HepG2 (cell line): Measurements from ENCODE around the gene ECEL1. TPM values are rescaled to one million over a fixed set of nuclear protein-coding genes. Genes with fewer than 3 reads are reported as not detected.

Source experiments
- ARID5B ChIP-seq: IDR thresholded peaks from 2 replicates; pipeline ENCODE4 v1.4.0; 2020; ENCODE audit warnings: mild to moderate bottlenecking, missing genetic modification reagents
- CBFB ChIP-seq: sonication (generic); formaldehyde crosslinking; IDR thresholded peaks from 2 replicates; pipeline ENCODE4 v1.4.0; 2020; ENCODE audit warnings: missing genetic modification reagents
- CHD2 ChIP-seq: IDR thresholded peaks from 2 replicates; pipeline ENCODE4 v1.6.1; 2011; ENCODE audit warnings: low read depth, low read length, improper control_type of control experiment
- HMGXB4 ChIP-seq, 2 experiments: sonication (generic) in 1 of 2; formaldehyde crosslinking in 1 of 2; IDR thresholded peaks; 2 replicates each; pipeline versions ENCODE4 v1.4.0 to v1.6.1; 2018 to 2020; ENCODE audit warnings: missing genetic modification reagents in 2 of 2, borderline replicate concordance in 1 of 2, low read depth in 1 of 2, mild to moderate bottlenecking in 1 of 2, missing biosample characterization in 1 of 2
- NBN ChIP-seq: fragments of 450-650 bp; conservative IDR thresholded peaks from 2 replicates; pipeline ENCODE4 v1.6.1; 2017
- RBM22 ChIP-seq: fragments of 200-400 bp; formaldehyde crosslinking; optimal IDR thresholded peaks from 2 replicates; pipeline ENCODE3; 2017; ENCODE audit warnings: mild to moderate bottlenecking, low read length, moderate library complexity
- RFXAP ChIP-seq: sonication (generic); formaldehyde crosslinking; IDR thresholded peaks from 2 replicates; pipeline ENCODE4 v1.4.0; 2020; ENCODE audit warnings: missing genetic modification reagents, borderline replicate concordance
- SMAD9 ChIP-seq: sonication (generic); formaldehyde crosslinking; IDR thresholded peaks from 2 replicates; pipeline ENCODE4 v1.5.1; 2020; ENCODE audit warnings: mild to moderate bottlenecking, missing genetic modification reagents
- THAP8 ChIP-seq: sonication (generic); formaldehyde crosslinking; IDR thresholded peaks from 2 replicates; pipeline ENCODE4 v1.5.1; 2020; ENCODE audit warnings: missing genetic modification reagents, mild to moderate bottlenecking, borderline replicate concordance
- ZBTB38 ChIP-seq: sonication (generic); formaldehyde crosslinking; IDR thresholded peaks from 2 replicates; pipeline ENCODE4 v1.5.1; 2020; ENCODE audit warnings: mild to moderate bottlenecking, missing genetic modification reagents
- ZNF264 ChIP-seq: sonication (generic); formaldehyde crosslinking; IDR thresholded peaks from 2 replicates; pipeline ENCODE4 v1.4.0; 2020; ENCODE audit warnings: missing genetic modification reagents
- ZNF761 ChIP-seq: sonication (generic); formaldehyde crosslinking; conservative IDR thresholded peaks from 2 replicates; pipeline ENCODE4 v1.4.0; 2020; ENCODE audit warnings: mild to moderate bottlenecking, missing genetic modification reagents
- ZSCAN20 ChIP-seq: sonication (generic); formaldehyde crosslinking; IDR thresholded peaks from 2 replicates; pipeline ENCODE4 v1.4.0; 2020; ENCODE audit warnings: missing genetic modification reagents, mild to moderate bottlenecking, borderline replicate concordance
- ZSCAN22 ChIP-seq: sonication (generic); formaldehyde crosslinking; IDR thresholded peaks from 2 replicates; pipeline ENCODE4 v1.4.0; 2020; ENCODE audit warnings: mild to moderate bottlenecking, missing genetic modification reagents
- polyA plus RNA-seq, 8 experiments: library from polyadenylated mRNA; depleted of rRNA in 3 of 8; stranded (reverse) in 7 of 8; unstranded in 1 of 8; fragments of >200 nt; fragmentation: Illumina TruSeq in 4 of 8; extraction: Trizol in 4 of 8; gene quantifications; 2 replicates each; pipeline versions ENCODE4 v1.2.1 to v1.2.3, GENCODE V29; 2011 to 2016; ENCODE audit warnings: low read depth in 4 of 8, missing spikeins in 1 of 8, mixed read lengths in 1 of 8; ENCODE audit not compliant: insufficient read depth in 1 of 8
- total RNA-seq, 5 experiments: library from RNA; depleted of rRNA; stranded (reverse); fragments of >200 nt; fragmentation: Illumina TruSeq; extraction: Trizol; gene quantifications; 2 replicates each; pipeline ENCODE4 v1.2.3, GENCODE V29; 2016; ENCODE audit warnings: low read depth in 1 of 5

Gene ECEL1
- total and polyA plus RNA-seq, 2 of the 13 experiments (the other 11 are each of a cell fraction or from before 2014, with no cell fraction given): not detected

- TF ChIP-seq HMGXB4 (CRISPR knock-in tag; IDR thresholded peaks at IDR 0.05; ENCODE audit: borderline replicate concordance in 1 of 2, low read depth in 1 of 2): no peak
- TF ChIP-seq ARID5B: no peak
- TF ChIP-seq CBFB: no peak
- TF ChIP-seq ZSCAN20 (CRISPR knock-in tag): no peak
- no peak for TF ChIP-seq SMAD9 (CRISPR knock-in tag)
- no peak for TF ChIP-seq NBN
- no peak for TF ChIP-seq ZBTB38 (CRISPR knock-in tag)
- TF ChIP-seq ZNF761: no peak
- no peak for TF ChIP-seq THAP8 (CRISPR knock-in tag)
- no peak for TF ChIP-seq ZNF264 (CRISPR knock-in tag)
- no peak for TF ChIP-seq CHD2
- no peak for TF ChIP-seq ZSCAN22 (CRISPR knock-in tag)
- no peak for TF ChIP-seq RBM22
- TF ChIP-seq RFXAP (CRISPR knock-in tag): no peak
Observed at GRCh38 chr2:232441147-232441651, 46.4 kb downstream of the ECEL1 start (continued).
